ENCODE measurements around the gene TRAPPC11. TPM values are rescaled to one million over a fixed set of nuclear protein-coding genes. Genes with fewer than 3 reads are reported as not detected.

The TRAPPC11 gene
- total and polyA plus RNA-seq, 2 of the 13 experiments (the other 11 are each of a cell fraction or from before 2014, with no cell fraction given), result 18.0 to 23.2 TPM

DNA sequence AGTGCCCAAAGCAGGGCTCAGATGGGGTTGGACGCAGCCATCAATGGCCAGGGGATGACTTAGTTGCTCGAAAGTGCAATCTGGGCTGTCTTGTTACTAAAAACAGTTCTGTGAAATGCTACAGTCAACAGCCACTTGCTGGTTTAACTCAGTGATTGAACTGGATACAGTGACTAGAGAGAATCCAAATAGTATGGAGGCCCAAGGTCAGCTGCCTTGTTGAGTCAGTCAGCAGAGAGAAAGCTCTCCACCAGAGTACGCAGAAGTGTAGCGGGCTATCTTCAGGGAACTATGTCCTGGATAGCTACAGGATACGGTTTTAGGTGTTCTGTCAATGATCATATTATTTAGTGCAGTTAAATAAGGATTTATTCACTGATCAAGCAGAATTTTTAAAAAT is 68.4 kb downstream of the TRAPPC11 start:
- no peak overlapping the region for H3K9ac ChIP-seq (ENCODE audit: insufficient read depth, low read depth, low read length)
- no peaks in the 10 kb centered on the region for H3K79me2 ChIP-seq (ENCODE audit: insufficient read depth, low read length)
- H4K20me1 ChIP-seq (ENCODE audit: insufficient read depth, low read length), result no peaks in the 10 kb centered on the region
- peak overlapping the region; percentile 75 for H3K27ac ChIP-seq (ENCODE audit: extremely low read length, insufficient read depth, low read length)
- POLR2A ChIA-PET, result interaction anchor here (0.6 to 1.4 kb wide), 2 partner anchors 14 to 253 kb away, joined by 3 to 4 read pairs; no protein-coding TSS in a partner anchor
- in situ Hi-C loops (cut with HindIII; ENCODE audit: extremely low pct_ligation_motif_present, low pct_unique_long_range_greater_than_20kb), result no loop called here
- H3K4me3 ChIP-seq (replicated peaks in 1 of 3; ENCODE audit: insufficient read depth in 1 of 3, low read depth in 2 of 3, low read length in 3 of 3), result no peak overlapping the region
- DNase-seq (ENCODE audit: low spot score) (peak; percentile 69), FAIRE-seq (no peak), ATAC-seq (peak; percentile 51)
- no peak overlapping the region for H2AFZ ChIP-seq (ENCODE audit: low read length)
- intact Hi-C loops (cut with micrococcal nuclease; ENCODE audit: unreplicated experiment), result no loop called here
- H3K4me2 ChIP-seq (ENCODE audit: low read depth, low read length), result peak overlapping the region; percentile 87
- 40% methylated on average over 5 of the region's 5 CpGs for WGBS (ENCODE audit: low lambda C conversion rate)
- H3K27me3 ChIP-seq (ENCODE audit: control insufficient read depth in 1 of 2, insufficient read depth in 2 of 2, low read length in 2 of 2), result no peaks in the 10 kb centered on the region; a peak in 1 of 5 replicates
- CTCF ChIA-PET (ENCODE audit: low intra/inter-chr PET ratio, low total read pairs), result no interaction called here
- no peaks in the 10 kb centered on the region for H3K36me3 ChIP-seq (replicated peaks in 1 of 2; ENCODE audit: control insufficient read depth in 1 of 2, insufficient read depth in 2 of 2, low read length in 2 of 2)
- H3K4me1 ChIP-seq (ENCODE audit: insufficient read depth, low read length), result peaks cover 56% of the 10 kb centered on the region
- no peaks in the 10 kb centered on the region for H3K9me3 ChIP-seq (ENCODE audit: low read length)
- no TSS peak for BruUV-seq (replicated peaks)
- TF ChIP-seq GATAD1 (CRISPR knock-in tag; IDR thresholded peaks at IDR 0.05) (no peak), HNF4A (CRISPR knock-in tag; IDR thresholded peaks at IDR 0.05) (0 out of 2 replicates have a peak, but pooled peaks have one; percentile 8), BCL6 (CRISPR knock-in tag; IDR thresholded peaks at IDR 0.05) (peak; percentile 48), ZBTB7B (CRISPR knock-in tag; IDR thresholded peaks at IDR 0.05) (no peak), GATAD2A (CRISPR knock-in tag; IDR thresholded peaks at IDR 0.05) (peak; percentile 36; the same call in 1 of the 2 replicates), JUN (CRISPR knock-in tag; IDR thresholded peaks at IDR 0.05) (no peak), ARNTL (CRISPR knock-in tag; IDR thresholded peaks at IDR 0.05) (no peak), ASH2L (IDR thresholded peaks at IDR 0.05; ENCODE audit: insufficient read length, low read depth, low read length) (no peak), ZSCAN29 (CRISPR knock-in tag; conservative IDR thresholded peaks at IDR 0.05) (0 out of 2 replicates have a peak, but pooled peaks have one; percentile 25), DMAP1 (CRISPR knock-in tag; IDR thresholded peaks at IDR 0.05) (no peak), ZNF841 (CRISPR knock-in tag; IDR thresholded peaks at IDR 0.05; ENCODE audit: borderline replicate concordance) (no peak), ZNF83 (CRISPR knock-in tag; IDR thresholded peaks at IDR 0.05; ENCODE audit: borderline replicate concordance) (no peak)
- TF ChIP-seq, protein P1, sequence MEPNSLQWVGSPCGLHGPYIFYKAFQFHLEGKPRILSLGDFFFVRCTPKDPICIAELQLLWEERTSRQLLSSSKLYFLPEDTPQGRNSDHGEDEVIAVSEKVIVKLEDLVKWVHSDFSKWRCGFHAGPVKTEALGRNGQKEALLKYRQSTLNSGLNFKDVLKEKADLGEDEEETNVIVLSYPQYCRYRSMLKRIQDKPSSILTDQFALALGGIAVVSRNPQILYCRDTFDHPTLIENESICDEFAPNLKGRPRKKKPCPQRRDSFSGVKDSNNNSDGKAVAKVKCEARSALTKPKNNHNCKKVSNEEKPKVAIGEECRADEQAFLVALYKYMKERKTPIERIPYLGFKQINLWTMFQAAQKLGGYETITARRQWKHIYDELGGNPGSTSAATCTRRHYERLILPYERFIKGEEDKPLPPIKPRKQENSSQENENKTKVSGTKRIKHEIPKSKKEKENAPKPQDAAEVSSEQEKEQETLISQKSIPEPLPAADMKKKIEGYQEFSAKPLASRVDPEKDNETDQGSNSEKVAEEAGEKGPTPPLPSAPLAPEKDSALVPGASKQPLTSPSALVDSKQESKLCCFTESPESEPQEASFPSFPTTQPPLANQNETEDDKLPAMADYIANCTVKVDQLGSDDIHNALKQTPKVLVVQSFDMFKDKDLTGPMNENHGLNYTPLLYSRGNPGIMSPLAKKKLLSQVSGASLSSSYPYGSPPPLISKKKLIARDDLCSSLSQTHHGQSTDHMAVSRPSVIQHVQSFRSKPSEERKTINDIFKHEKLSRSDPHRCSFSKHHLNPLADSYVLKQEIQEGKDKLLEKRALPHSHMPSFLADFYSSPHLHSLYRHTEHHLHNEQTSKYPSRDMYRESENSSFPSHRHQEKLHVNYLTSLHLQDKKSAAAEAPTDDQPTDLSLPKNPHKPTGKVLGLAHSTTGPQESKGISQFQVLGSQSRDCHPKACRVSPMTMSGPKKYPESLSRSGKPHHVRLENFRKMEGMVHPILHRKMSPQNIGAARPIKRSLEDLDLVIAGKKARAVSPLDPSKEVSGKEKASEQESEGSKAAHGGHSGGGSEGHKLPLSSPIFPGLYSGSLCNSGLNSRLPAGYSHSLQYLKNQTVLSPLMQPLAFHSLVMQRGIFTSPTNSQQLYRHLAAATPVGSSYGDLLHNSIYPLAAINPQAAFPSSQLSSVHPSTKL (CRISPR knock-in tag; IDR thresholded peaks at IDR 0.05), result peak; percentile 24; the same call in 1 of the 2 replicates
- TF ChIP-seq, protein P2, sequence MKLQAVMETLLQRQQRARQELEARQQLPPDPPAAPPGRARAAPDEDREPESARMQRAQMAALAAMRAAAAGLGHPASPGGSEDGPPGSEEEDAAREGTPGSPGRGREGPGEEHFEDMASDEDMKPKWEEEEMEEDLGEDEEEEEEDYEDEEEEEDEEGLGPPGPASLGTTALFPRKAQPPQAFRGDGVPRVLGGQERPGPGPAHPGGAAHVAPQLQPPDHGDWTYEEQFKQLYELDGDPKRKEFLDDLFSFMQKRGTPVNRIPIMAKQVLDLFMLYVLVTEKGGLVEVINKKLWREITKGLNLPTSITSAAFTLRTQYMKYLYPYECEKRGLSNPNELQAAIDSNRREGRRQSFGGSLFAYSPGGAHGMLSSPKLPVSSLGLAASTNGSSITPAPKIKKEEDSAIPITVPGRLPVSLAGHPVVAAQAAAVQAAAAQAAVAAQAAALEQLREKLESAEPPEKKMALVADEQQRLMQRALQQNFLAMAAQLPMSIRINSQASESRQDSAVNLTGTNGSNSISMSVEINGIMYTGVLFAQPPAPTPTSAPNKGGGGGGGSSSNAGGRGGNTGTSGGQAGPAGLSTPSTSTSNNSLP (IDR thresholded peaks at IDR 0.05; ENCODE audit: low read depth, low read length), result no peak
- TF ChIP-seq, protein P3, sequence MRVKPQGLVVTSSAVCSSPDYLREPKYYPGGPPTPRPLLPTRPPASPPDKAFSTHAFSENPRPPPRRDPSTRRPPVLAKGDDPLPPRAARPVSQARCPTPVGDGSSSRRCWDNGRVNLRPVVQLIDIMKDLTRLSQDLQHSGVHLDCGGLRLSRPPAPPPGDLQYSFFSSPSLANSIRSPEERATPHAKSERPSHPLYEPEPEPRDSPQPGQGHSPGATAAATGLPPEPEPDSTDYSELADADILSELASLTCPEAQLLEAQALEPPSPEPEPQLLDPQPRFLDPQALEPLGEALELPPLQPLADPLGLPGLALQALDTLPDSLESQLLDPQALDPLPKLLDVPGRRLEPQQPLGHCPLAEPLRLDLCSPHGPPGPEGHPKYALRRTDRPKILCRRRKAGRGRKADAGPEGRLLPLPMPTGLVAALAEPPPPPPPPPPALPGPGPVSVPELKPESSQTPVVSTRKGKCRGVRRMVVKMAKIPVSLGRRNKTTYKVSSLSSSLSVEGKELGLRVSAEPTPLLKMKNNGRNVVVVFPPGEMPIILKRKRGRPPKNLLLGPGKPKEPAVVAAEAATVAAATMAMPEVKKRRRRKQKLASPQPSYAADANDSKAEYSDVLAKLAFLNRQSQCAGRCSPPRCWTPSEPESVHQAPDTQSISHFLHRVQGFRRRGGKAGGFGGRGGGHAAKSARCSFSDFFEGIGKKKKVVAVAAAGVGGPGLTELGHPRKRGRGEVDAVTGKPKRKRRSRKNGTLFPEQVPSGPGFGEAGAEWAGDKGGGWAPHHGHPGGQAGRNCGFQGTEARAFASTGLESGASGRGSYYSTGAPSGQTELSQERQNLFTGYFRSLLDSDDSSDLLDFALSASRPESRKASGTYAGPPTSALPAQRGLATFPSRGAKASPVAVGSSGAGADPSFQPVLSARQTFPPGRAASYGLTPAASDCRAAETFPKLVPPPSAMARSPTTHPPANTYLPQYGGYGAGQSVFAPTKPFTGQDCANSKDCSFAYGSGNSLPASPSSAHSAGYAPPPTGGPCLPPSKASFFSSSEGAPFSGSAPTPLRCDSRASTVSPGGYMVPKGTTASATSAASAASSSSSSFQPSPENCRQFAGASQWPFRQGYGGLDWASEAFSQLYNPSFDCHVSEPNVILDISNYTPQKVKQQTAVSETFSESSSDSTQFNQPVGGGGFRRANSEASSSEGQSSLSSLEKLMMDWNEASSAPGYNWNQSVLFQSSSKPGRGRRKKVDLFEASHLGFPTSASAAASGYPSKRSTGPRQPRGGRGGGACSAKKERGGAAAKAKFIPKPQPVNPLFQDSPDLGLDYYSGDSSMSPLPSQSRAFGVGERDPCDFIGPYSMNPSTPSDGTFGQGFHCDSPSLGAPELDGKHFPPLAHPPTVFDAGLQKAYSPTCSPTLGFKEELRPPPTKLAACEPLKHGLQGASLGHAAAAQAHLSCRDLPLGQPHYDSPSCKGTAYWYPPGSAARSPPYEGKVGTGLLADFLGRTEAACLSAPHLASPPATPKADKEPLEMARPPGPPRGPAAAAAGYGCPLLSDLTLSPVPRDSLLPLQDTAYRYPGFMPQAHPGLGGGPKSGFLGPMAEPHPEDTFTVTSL (CRISPR knock-in tag; IDR thresholded peaks at IDR 0.05; ENCODE audit: borderline replicate concordance), result 0 out of 2 replicates have a peak, but pooled peaks have one; percentile 38
